Stimulated activated CD8-positive, alpha-beta memory T cell treated with anti-CD3 and anti-CD28 coated beads, Interleukin-4, amount 100 ng/mL, for 48 hours (primary cell): Measurements from ENCODE around the gene TNS4.

Experiments
- DNase-seq: peaks from one replicate; pipeline ENCODE4 v3.0.0-alpha.2; 2020

Gene TNS4

DNA sequence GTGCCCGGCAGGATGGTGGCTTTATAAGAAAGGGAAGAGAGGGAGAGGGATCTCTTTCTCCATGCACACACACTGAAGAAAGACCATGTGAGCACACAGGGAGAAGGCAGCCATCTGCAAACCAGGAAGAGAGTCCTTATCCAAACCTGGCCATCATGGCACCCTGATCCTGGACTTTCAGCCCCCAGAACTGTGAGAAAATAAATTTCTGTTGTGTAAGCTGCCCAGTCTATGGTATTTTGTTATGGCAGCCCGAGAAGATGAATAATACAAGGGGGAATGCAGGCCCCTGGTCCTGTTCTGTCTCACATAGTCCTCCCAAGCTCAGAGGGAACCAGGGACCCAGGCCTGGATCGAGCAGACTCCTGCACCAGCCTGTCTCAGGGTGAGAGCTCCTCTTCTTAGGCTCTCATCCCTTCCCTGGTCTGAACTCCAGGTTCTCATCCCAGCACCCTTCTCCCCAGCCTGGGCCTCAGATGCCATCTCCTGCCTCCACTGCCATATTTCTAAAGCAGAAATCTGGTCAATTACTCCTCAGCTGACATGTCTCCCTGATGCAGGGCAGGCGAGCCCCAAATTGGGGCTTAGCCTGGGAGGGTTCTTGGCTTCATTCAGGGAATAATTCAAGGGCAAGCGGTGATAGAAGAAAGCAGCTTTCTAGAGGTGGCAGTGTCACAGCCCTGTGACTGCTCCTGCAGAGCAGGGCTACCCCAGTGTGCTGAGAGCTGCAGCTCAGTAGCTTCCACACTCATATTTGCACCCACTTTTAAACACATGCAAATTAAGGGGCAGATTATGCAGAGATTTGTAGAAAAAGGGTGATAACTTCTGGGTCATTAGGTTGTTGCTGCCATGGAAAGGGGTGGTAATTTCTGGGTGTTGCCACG lies 29.3 kb downstream of the TNS4 start:
- no peak for DNase-seq

DNA sequence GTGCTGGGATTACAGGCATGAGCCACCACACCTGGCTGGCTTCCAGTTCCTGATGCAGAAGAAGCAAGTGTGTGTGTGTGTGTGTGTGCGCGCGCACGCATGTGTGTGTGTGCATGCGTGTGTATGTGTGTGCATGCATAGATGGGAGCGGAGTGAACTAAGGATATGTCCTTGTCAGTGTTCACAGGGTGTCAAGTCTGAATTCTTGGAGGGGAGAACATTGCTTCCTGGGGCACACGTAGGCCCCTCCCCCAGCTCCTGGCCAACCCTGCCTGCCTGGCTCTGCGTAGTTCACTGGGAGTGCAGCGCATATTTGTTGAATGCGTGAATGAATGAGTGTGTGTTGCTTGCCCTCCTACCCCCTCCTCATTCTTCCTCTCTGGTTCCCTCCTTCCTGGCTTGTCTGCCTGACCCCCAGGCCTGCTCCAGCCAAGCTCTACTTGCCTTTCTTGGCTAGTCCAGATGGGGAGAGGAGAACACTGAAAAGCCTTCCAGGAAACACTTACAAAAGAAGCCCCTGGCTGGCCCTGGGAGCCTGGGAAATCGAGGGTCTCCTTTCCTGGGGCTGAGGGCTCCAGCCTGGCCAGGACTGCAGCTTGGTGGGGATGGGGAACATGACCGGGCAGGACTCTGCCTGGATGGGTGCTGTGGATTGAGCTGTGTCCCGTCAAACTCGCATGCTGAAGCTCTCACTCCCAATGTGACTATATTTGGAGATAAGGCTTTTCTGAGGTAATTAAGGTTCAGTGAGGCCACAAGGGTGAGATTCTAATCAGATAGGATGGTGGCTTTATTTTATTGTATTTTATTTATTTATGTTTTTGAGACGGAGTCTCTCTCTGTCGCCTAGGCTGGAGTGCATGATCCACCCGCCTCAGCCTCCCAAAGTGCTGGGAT lies 30.2 kb downstream of the TNS4 start:
- DNase-seq, result no peak

GRCh38 chr17:40469805-40470675 lies 31.4 kb downstream of the TNS4 start:
- no peak for DNase-seq

DNA sequence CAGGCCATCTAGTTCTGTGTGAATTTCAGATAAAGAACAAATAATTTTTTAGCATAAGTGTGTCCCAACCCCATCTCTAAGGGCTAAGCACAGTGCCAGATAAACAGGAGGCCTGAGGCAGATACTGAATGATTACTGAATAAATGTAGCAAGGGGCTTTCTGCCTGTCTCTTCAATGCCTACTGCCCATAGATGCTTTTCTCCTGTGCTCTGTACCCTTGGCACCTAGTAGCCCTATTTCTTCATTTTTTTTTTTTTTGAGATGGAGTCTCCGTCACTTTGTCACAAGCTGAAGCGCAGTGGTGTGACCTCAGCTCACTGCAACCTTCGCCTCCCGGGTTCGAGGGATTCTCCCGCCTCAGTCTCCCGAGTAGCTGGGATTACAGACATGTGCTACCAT lies 32.9 kb downstream of the TNS4 start:
- no peak for DNase-seq

- DNase-seq, result no peak
Observed at GRCh38 chr17:40467281-40467867, 34.0 kb downstream of the TNS4 start.

DNA sequence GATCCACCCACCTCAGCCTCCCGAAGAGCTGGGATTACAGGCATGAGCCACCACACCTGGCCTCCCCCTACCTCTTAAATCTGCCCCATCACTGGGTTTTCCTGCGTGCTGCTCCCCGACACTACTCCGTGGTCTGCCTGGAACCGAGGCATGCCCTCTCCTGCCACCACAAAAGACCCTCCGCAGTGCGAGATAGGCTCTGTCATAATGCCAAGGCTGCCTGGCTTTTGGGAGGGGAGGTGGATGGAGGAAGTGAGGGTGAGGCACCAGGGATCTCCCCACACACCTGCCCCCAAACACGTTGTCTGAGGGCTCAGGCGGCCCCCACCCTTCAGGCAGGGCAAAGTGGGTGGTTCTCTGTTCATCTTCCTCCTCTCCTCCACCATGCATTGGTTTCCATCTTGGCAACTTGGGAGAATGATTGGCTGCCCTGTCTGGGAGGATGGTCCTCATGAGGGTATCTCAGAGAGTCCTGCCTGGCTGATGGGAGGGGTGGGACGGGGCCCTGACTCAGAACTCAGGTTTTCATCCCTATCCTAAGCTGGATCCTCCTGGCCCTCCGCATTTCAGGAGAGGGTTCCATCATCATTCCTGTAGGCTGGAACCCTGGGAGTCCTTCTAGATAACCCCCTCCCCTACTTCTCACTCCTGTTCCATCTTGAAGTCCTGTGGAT lies 35.0 kb downstream of the TNS4 start:
- DNase-seq, result no peak

DNA sequence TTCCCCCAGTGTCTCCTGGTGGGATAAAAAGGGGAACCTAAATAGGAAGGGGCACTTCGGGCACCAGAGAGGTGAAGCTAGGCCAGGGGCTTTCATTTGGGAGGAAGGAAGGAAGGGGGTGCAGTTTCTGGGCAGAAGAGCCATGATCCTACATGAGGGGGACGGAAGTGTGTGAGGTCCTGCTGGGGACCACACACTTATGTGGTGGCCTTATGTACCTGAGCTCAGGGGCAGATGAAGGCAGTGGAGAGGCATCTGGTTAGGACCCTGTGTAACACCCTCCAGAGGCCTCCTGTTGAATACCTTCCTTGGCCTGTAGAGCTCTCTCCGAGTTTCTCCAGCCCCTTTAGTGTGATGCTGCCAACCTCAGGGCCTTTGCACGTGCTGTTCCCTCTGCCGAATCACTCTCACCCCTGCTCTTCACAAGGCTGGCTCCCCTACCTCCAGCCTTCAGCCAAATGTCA lies 37.0 kb downstream of the TNS4 start:
- no peak for DNase-seq

- DNase-seq, result no peak
Observed at GRCh38 chr17:40463122-40463550, 38.3 kb downstream of the TNS4 start.

- DNase-seq, result no peak
Observed at GRCh38 chr17:40462343-40463121, 38.9 kb downstream of the TNS4 start.

- DNase-seq, result no peak
Observed at GRCh38 chr17:40461732-40462342, 39.6 kb downstream of the TNS4 start.

GRCh38 chr17:40460968-40461731 lies 40.3 kb downstream of the TNS4 start:
- no peak for DNase-seq

GRCh38 chr17:40460604-40460967 lies 40.8 kb downstream of the TNS4 start:
- no peak for DNase-seq

GRCh38 chr17:40459636-40460603 lies 41.5 kb downstream of the TNS4 start:
- DNase-seq, result no peak

GRCh38 chr17:40458851-40459482 lies 42.5 kb downstream of the TNS4 start:
- no peak for DNase-seq

DNA sequence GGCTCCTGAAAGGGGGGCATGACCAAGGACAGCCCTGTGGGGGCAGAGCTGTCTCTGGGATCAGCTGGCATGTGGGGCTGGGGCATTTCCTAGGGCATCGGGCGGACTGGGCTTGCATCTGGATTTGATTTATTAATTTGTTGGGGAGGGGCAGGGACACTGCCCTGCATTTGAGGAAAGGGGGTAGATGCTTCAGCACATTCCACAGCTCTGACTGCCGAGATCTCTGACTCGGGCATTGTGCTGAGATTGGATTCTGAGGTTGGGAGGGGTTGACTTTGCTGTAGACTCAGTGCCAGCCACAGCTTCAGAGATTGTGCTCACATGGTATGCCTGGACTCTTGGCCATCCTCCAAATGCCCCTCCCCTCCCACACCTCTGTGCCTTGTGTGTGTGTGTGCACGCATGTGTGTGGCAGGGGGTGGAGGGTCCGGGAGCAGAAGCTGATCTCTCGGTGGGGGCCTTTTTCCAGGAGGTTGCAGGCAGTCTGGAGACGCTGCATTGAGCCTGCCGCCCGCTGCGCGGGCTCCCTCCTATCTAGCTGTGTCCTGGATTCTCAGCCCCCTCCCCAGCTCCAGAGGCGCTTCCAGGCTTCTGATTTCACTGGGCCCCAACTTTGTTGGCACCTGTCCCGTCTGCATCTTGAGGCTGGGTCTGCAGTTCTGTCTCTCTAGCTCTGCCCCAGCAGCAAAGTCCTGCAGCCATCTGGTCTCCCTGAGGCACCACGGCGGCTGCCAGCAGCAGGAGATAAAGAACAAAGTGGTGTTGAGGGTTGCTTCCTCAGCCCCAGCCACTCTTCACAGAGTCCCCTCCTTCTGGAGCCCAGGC lies 43.2 kb downstream of the TNS4 start:
- no peak for DNase-seq

GRCh38 chr17:40457369-40457768 lies 44.1 kb downstream of the TNS4 start:
- no peak for DNase-seq

GRCh38 chr17:40456396-40456951 lies 44.9 kb downstream of the TNS4 start:
- no peak for DNase-seq
